Natural killer cell (primary cell): ENCODE measurements around the gene ZMYND19. TPM values are rescaled to one million over a fixed set of nuclear protein-coding genes. Genes with fewer than 3 reads are reported as not detected.
"Not testable (repeated sequence)": the region's sequence is repeated elsewhere in the genome, so short reads cannot be mapped to it uniquely, and the experiment has no call there.

Experiments used
- ATAC-seq, 3 donors: fragments of 150-1000 bp in 2 of 3; fragments of 200-7000 bp in 1 of 3; cut with Tn5 transposase; 1 replicate in 1 of 3; 2 replicates in 2 of 3; pipeline ENCODE4 v1.10.0; 2021; ENCODE audit warnings: mild to moderate bottlenecking in 2 of 3, moderate library complexity in 2 of 3
- DNase-seq, 2 donors: peaks; one replicate each; pipeline versions ENCODE4 v3.0.0 to v3.0.0-alpha.2; 2013 to 2021; ENCODE audit warnings: mixed read lengths in 1 of 2
- H3K27ac ChIP-seq: one replicate; pipeline ENCODE4 v1.5.1; 2013; ENCODE audit warnings: mild to moderate bottlenecking, low read length
- H3K27me3 ChIP-seq: one replicate; pipeline ENCODE4 v1.6.1; 2013; ENCODE audit warnings: low read length; ENCODE audit not compliant: control insufficient read depth, insufficient read depth
- H3K36me3 ChIP-seq: one replicate; pipeline ENCODE4 v1.6.1; 2013; ENCODE audit warnings: low read length; ENCODE audit not compliant: control insufficient read depth, insufficient read depth
- H3K4me1 ChIP-seq: one replicate; pipeline ENCODE4 v1.6.1; 2013; ENCODE audit warnings: low read length; ENCODE audit not compliant: control insufficient read depth, insufficient read depth
- H3K4me3 ChIP-seq: one replicate; pipeline ENCODE4 v1.5.1; 2013; ENCODE audit warnings: low read length
- H3K9me3 ChIP-seq: one replicate; pipeline ENCODE4 v1.6.1; 2013; ENCODE audit warnings: low read length; ENCODE audit not compliant: control insufficient read depth, insufficient read depth
- H3K27ac Mint-ChIP-seq, 2 donors: one replicate each; pipeline ENCODE4 v1.8.0; 2022; ENCODE audit warnings: mild to moderate bottlenecking in 2 of 2, mixed read lengths in 2 of 2, moderate library complexity in 1 of 2
- H3K27me3 Mint-ChIP-seq, 2 donors: one replicate each; pipeline ENCODE4 v1.8.0; 2022; ENCODE audit warnings: low read depth in 2 of 2, mixed read lengths in 2 of 2
- H3K36me3 Mint-ChIP-seq: one replicate; pipeline ENCODE4 v1.8.0; 2022; ENCODE audit warnings: mixed read lengths
- H3K4me1 Mint-ChIP-seq, 2 donors: one replicate each; pipeline ENCODE4 v1.8.0; 2022; ENCODE audit warnings: mixed read lengths in 2 of 2
- H3K4me3 Mint-ChIP-seq: one replicate; pipeline ENCODE4 v1.8.0; 2022; ENCODE audit warnings: mild to moderate bottlenecking, moderate library complexity, mixed read lengths
- H3K9me3 Mint-ChIP-seq, 2 donors: one replicate each; pipeline ENCODE4 v1.8.0; 2022; ENCODE audit warnings: mixed read lengths in 2 of 2
- WGBS: methylation state at CpG from one replicate; pipeline ENCODE4 v1.1.7; 2013; ENCODE audit warnings: missing lambda C conversion rate; ENCODE audit not compliant: insufficient coverage; 5-methylcytosine and 5-hydroxymethylcytosine counted together
- intact Hi-C: fragments of 100-400 bp; cut with micrococcal nuclease; formaldehyde crosslinking; loops from one replicate; pipeline ENCODE4 v1.14.2; 2022
- total RNA-seq, 4 donors: library from RNA; stranded (reverse); fragments of 120-200 nt in 1 of 4; gene quantifications; one replicate each; pipeline versions ENCODE4 v1.2.3 to v1.2.4, GENCODE V29; 2013 to 2022
- TF ChIP-seq, protein P1 (sequence below): fragments of 200-600 bp; IDR thresholded peaks from one replicate; pipeline ENCODE4 v1.8.0; 2022; ENCODE audit warnings: antibody characterized with exemption

ZMYND19 gene
- total RNA-seq, 3 donors from 2014 or later (not counting 1 experiment from before 2014, with no cell fraction given) = 6.5 to 18.8 (median 16.3) TPM

DNA sequence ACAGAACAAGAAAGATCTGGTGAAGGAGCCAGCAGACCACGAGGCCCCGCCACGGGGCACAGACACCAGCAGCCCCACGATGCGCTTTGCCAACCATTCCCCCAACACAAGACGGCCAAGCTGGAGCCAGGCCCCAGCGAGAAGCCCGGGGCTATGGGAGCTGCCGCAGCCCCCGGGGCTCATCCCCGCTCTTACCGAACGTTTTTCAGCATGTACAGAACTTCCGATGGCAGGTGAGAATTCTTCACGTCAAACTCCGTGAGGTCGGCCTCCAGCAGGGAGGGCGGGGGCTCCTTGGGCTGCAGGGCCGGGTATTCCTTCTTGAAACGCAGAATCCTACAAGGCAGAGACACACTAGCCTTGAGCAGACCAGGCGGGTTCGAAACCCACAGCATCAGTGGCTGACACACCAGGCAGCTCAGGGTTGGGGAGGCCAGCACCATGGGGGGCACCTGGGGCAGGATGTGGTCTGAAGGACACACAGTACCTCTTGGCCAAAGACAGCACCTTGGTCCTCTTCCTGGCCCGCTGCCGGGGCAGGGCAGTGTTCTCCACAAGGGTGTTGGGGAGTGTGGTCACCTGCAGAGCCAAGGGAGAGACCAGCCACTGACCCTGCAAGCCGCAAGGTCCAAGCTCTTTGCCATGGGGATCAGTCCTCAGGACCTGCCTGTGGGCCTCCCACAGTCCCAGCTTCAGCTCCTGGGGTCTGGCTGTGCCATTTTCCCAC is 46.9 kb downstream of the ZMYND19 start:
- no peak overlapping the region for H3K27ac ChIP-seq
- Mint-ChIP-seq H3K4me1 (no peaks in the 10 kb centered on the region), H3K36me3 (no peaks in the 10 kb centered on the region), H3K4me3 (no peak overlapping the region), H3K27me3 (no peaks in the 10 kb centered on the region), H3K9me3 (no peaks in the 10 kb centered on the region), H3K27ac (no peak overlapping the region)
- TF ChIP-seq, protein P1, sequence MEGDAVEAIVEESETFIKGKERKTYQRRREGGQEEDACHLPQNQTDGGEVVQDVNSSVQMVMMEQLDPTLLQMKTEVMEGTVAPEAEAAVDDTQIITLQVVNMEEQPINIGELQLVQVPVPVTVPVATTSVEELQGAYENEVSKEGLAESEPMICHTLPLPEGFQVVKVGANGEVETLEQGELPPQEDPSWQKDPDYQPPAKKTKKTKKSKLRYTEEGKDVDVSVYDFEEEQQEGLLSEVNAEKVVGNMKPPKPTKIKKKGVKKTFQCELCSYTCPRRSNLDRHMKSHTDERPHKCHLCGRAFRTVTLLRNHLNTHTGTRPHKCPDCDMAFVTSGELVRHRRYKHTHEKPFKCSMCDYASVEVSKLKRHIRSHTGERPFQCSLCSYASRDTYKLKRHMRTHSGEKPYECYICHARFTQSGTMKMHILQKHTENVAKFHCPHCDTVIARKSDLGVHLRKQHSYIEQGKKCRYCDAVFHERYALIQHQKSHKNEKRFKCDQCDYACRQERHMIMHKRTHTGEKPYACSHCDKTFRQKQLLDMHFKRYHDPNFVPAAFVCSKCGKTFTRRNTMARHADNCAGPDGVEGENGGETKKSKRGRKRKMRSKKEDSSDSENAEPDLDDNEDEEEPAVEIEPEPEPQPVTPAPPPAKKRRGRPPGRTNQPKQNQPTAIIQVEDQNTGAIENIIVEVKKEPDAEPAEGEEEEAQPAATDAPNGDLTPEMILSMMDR = no peak
- no peaks in the 10 kb centered on the region for H3K9me3 ChIP-seq
- H3K4me3 ChIP-seq = no peak overlapping the region
- intact Hi-C loops = no loop called here
- no peaks in the 10 kb centered on the region for H3K36me3 ChIP-seq
- 91% methylated on average over 25 of the region's 25 CpGs for WGBS
- no peak for DNase-seq
- no peaks in the 10 kb centered on the region for H3K4me1 ChIP-seq
- H3K27me3 ChIP-seq = no peaks in the 10 kb centered on the region
- no peak for ATAC-seq

DNA sequence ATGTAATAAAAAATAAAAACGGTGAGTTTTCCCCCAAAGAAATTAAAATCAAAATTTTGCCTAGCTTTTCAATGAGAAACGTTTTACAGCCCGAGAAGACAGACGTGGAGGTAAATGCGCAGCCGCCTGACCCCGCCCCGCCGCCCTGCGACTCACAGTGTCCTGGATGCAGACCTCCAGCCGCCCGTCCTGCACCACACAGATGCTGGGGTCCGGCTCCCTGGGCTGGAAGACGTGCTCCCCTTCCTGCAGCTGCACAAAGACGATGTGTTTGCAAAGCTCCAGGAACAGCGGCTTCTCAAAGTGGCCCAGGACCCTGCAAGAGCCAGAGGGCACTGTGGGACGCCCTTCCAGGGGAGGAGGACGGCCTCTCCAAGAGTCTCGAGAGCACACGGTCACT is 47.8 kb downstream of the ZMYND19 start:
- Mint-ChIP-seq H3K27me3 (no peaks in the 10 kb centered on the region), H3K4me1 (no peaks in the 10 kb centered on the region), H3K9me3 (no peaks in the 10 kb centered on the region), H3K4me3 (no peak overlapping the region), H3K36me3 (no peaks in the 10 kb centered on the region), H3K27ac (no peak overlapping the region)
- Histone ChIP-seq H3K9me3 (no peaks in the 10 kb centered on the region), H3K4me3 (no peak overlapping the region), H3K4me1 (no peaks in the 10 kb centered on the region), H3K27ac (no peak overlapping the region), H3K36me3 (no peaks in the 10 kb centered on the region), H3K27me3 (no peaks in the 10 kb centered on the region)
- intact Hi-C loops = no loop called here
- ATAC-seq = no peak
- WGBS = 93% methylated on average over 20 of the region's 20 CpGs
- no peak for DNase-seq
- TF ChIP-seq, protein P1 = no peak

DNA sequence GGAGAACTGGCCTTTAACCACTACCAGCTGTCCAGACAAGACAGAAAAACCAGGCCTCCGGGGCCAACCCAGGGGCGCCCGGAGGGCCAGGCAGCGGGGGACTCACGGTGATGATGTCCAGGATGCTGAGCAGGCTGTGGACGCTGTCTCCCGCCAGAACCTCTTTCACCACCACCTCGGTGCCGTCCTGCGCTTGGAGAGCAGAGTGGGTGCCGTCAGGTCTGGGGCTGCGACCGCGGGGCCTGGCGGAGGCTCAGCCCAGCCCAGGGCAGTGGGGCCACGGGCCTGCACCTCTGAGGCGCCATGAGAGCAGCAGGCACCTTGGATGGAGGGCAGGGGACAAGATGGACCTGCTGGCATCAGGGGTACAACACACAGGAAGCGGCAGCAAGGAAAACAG is 49.8 kb downstream of the ZMYND19 start:
- H3K4me3 ChIP-seq = no peak overlapping the region
- no peaks in the 10 kb centered on the region for H3K27me3 ChIP-seq
- no peak for ATAC-seq
- H3K27ac Mint-ChIP-seq = no peak overlapping the region
- H3K9me3 ChIP-seq = no peaks in the 10 kb centered on the region
- TF ChIP-seq, protein P1 = no peak
- peaks cover 9% of the 10 kb centered on the region for H3K4me1 ChIP-seq
- no peak overlapping the region for H3K4me3 Mint-ChIP-seq
- DNase-seq = no peak
- 95% methylated on average over 18 of the region's 18 CpGs for WGBS
- no peaks in the 10 kb centered on the region for H3K27me3 Mint-ChIP-seq
- no peaks in the 10 kb centered on the region for H3K36me3 Mint-ChIP-seq
- peaks cover 8 to 12% of the 10 kb centered on the region in 2 donors for H3K4me1 Mint-ChIP-seq
- intact Hi-C loops = no loop called here
- H3K9me3 Mint-ChIP-seq = no peaks in the 10 kb centered on the region
- H3K36me3 ChIP-seq = no peaks in the 10 kb centered on the region
- H3K27ac ChIP-seq = no peak overlapping the region

DNA sequence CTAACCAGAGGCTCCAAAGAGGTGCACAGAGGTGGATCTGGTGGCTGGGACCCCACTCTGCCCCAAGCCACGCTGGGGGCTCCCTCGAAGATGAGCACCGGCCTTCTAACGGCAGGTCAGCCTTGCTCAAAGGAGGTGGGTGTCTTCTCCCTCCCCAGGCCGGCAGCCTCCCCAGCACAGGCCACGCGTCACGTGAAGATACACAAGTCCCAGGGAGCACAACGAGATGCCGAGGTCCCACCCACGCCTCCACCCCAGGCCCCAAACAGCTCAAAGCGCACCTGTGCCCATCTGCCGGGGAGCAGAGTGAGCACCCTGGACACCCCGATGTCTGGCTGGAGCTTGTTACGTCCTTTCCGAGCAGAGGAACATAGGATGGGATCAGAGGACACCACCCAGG is 52.3 kb downstream of the ZMYND19 start:
- Histone ChIP-seq H3K36me3 (no peaks in the 10 kb centered on the region), H3K27ac (no peak overlapping the region), H3K4me3 (no peak overlapping the region), H3K4me1 (peaks cover 16% of the 10 kb centered on the region), H3K27me3 (no peaks in the 10 kb centered on the region), H3K9me3 (no peaks in the 10 kb centered on the region)
- ATAC-seq (no peak), DNase-seq (no peak)
- Mint-ChIP-seq H3K9me3 (no peaks in the 10 kb centered on the region), H3K4me3 (no peak overlapping the region), H3K36me3 (no peaks in the 10 kb centered on the region), H3K27ac (no peak overlapping the region), H3K4me1 (peaks cover 19 to 20% of the 10 kb centered on the region in 2 donors), H3K27me3 (no peaks in the 10 kb centered on the region)
- TF ChIP-seq, protein P1 = no peak
- intact Hi-C loops = no loop called here
- 95% methylated on average over 16 of the region's 16 CpGs for WGBS

DNA sequence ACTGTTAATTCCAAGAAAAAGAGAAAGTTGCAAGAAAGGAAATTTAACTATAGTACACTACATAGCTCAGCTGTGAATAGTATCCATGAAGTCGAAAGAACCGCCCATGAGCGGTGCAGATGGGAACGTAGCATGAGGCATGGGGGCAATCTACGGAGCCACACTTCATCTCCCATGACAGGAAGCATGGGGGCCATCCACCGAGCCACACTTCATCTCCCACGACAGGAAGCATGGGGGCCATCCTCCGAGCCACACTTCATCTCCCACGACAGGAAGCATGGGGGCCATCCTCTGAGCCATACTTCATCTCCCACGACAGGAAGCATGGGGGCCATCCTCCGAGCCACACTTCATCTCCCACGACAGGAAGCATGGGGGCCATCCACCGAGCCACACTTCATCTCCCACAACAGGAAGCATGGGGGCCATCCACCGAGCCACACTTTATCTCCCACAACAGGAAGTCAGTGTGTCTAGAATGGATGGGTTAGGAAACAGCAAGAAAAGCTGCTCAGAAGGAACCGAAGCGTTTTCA is 53.6 kb downstream of the ZMYND19 start:
- H3K27me3 Mint-ChIP-seq, H3K9me3 Mint-ChIP-seq, intact Hi-C loops, H3K4me3 Mint-ChIP-seq, H3K9me3 ChIP-seq, H3K36me3 ChIP-seq, H3K4me3 ChIP-seq, H3K27me3 ChIP-seq, H3K27ac ChIP-seq, ATAC-seq, H3K36me3 Mint-ChIP-seq: not testable (repeated sequence)
- Mint-ChIP-seq H3K4me1 (peaks cover 19 to 20% of the 10 kb centered on the region in 2 donors), H3K27ac (peak overlapping the region in 1 of 2 donors; percentile 48)
- H3K4me1 ChIP-seq = peaks cover 16% of the 10 kb centered on the region
- 18% methylated on average over 16 of the region's 16 CpGs for WGBS
- peak in 1 of 2 donors; percentile 21 for DNase-seq
